ENCODE data around the gene TUT4. TPM values are rescaled to one million over a fixed set of nuclear protein-coding genes. Genes with fewer than 3 reads are reported as not detected.

Gene TUT4
- total RNA-seq, 1 donor from 2014 or later = 40.9 TPM

DNA sequence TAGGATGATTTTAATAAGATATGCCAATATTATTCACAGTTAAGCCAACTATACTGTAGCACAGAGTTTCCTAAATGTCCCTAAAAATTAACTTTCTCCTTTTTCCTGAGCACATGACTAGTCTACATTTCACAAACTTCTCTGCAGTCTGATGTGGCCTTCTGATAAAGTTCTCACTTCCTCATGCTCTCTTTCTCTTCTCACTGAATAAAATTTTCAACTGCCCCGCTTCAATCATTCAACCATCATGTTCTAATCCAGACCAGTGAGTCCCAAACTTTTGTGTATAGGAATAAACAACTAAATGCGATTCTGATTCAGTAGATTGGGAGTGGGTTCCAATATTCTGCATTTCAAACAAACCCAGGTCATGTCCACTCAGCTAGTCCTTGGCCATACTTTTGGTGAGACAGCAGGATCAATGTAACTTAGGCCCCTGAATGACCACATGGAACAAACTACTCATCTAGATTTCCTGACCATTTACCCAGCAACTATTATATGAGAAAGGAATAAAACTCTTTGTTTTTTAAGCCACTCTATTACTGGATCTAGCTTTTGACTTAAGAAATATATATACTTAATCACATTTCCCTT, 20.1 kb downstream of the TUT4 start:
- Mint-ChIP-seq H3K4me1 (ENCODE audit: low read depth) (peaks cover 6% of the 10 kb centered on the region), H3K27ac (ENCODE audit: unreplicated experiment) (no peak overlapping the region), H3K36me3 (ENCODE audit: low read depth) (peaks cover 9% of the 10 kb centered on the region), H3K27me3 (ENCODE audit: low read depth) (no peaks in the 10 kb centered on the region), H3K4me3 (ENCODE audit: unreplicated experiment) (no peak overlapping the region), H3K9me3 (ENCODE audit: low read depth) (peaks cover 16% of the 10 kb centered on the region)
- TF ChIP-seq, protein P1, sequence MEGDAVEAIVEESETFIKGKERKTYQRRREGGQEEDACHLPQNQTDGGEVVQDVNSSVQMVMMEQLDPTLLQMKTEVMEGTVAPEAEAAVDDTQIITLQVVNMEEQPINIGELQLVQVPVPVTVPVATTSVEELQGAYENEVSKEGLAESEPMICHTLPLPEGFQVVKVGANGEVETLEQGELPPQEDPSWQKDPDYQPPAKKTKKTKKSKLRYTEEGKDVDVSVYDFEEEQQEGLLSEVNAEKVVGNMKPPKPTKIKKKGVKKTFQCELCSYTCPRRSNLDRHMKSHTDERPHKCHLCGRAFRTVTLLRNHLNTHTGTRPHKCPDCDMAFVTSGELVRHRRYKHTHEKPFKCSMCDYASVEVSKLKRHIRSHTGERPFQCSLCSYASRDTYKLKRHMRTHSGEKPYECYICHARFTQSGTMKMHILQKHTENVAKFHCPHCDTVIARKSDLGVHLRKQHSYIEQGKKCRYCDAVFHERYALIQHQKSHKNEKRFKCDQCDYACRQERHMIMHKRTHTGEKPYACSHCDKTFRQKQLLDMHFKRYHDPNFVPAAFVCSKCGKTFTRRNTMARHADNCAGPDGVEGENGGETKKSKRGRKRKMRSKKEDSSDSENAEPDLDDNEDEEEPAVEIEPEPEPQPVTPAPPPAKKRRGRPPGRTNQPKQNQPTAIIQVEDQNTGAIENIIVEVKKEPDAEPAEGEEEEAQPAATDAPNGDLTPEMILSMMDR (IDR thresholded peaks at IDR 0.05) = no peak
- DNase-seq (ENCODE audit: low spot score) = no peak

DNA sequence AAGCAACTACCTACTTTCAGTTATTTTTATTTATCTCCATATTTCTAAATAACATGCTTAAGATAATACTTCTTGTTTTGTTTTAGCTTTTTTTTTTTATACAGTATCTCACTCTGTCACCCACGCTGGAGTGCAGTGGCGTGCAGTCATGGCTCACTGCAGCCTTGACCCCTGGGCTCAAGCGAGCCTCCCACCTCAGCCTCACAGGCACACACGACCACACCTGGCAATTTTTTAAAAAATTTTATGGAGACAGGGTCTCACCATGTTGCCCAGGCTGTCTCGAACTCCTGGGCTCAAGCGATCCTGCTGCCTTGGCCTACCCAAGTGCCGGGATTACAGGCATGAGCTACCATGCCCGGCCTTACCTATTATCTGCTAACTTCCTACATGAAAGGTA, 20.6 kb downstream of the TUT4 start:
- peaks cover 16% of the 10 kb centered on the region for H3K9me3 Mint-ChIP-seq (ENCODE audit: low read depth)
- TF ChIP-seq, protein P1 (IDR thresholded peaks at IDR 0.05) = no peak
- H3K36me3 Mint-ChIP-seq (ENCODE audit: low read depth) = peaks cover 7% of the 10 kb centered on the region
- no peak overlapping the region for H3K4me3 Mint-ChIP-seq (ENCODE audit: unreplicated experiment)
- peaks cover 6% of the 10 kb centered on the region for H3K4me1 Mint-ChIP-seq (ENCODE audit: low read depth)
- no peak for DNase-seq (ENCODE audit: low spot score)
- H3K27me3 Mint-ChIP-seq (ENCODE audit: low read depth) = no peaks in the 10 kb centered on the region
- no peak overlapping the region for H3K27ac Mint-ChIP-seq (ENCODE audit: unreplicated experiment)

DNA sequence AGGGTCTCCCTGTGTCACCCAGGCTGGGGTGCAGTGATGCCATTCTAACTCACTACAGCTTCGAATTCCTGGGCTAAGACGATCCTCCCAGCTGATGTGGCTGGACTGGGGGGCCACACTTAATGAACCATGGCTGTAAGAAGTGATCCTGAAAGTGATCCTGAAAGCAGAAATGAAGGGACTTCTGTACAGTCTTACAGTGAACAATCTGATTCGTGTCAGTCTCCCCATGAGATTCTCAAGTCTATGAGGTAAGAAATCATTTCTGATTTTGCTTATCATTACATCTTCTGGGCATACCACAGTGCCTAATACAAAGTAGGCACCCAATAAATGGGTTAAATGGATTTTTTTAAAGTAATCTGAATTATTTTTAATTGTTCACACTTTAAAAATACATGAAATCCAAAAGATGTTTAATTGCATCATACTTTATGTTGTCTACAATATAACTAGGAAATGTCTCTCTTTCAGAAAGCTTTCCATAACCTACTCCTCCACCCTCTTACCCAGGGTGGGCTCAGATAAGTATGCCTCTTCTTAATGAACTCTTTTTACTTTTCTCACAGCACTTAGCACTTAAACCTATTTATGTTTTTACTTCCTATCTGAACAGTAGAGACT, 21.5 kb downstream of the TUT4 start:
- DNase-seq (ENCODE audit: low spot score) = no peak
- TF ChIP-seq, protein P1 (IDR thresholded peaks at IDR 0.05) = no peak
- Mint-ChIP-seq H3K9me3 (ENCODE audit: low read depth) (peaks cover 16% of the 10 kb centered on the region), H3K4me1 (ENCODE audit: low read depth) (peaks cover 6% of the 10 kb centered on the region), H3K27ac (ENCODE audit: unreplicated experiment) (no peak overlapping the region), H3K36me3 (ENCODE audit: low read depth) (peaks cover 7% of the 10 kb centered on the region), H3K27me3 (ENCODE audit: low read depth) (no peaks in the 10 kb centered on the region), H3K4me3 (ENCODE audit: unreplicated experiment) (no peak overlapping the region)

DNA sequence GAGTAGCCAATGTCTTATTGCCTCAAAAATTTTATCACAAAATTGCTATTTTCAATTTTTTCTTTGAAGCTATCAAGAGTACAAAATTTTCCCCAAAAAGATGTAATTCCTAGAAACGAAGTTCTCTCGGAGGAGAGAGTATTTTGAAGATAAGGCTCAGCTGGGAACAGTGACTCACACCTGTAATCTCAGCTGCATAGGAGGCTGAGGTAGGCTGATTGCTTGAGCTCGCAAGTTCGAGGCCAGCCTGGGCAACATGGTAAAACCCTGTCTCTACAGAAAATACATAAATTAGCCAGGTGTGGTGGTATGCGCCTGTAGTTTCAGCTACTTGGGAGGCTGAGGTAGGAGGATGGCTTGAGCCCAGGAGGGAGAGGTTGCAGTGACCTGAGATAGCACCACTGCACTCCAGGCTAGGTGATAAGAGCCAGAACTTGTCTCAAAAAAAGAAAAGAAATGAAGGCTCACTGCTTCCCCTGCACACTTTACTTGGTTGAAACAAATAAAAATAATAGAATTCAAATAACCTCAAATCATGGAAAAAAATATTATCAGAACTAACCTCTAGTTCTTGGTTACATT, 22.2 kb downstream of the TUT4 start:
- Mint-ChIP-seq H3K9me3 (ENCODE audit: low read depth) (peaks cover 13% of the 10 kb centered on the region), H3K27me3 (ENCODE audit: low read depth) (no peaks in the 10 kb centered on the region), H3K27ac (ENCODE audit: unreplicated experiment) (no peak overlapping the region), H3K4me3 (ENCODE audit: unreplicated experiment) (no peak overlapping the region), H3K36me3 (ENCODE audit: low read depth) (peaks cover 9% of the 10 kb centered on the region), H3K4me1 (ENCODE audit: low read depth) (peaks cover 6% of the 10 kb centered on the region)
- no peak for DNase-seq (ENCODE audit: low spot score)
- TF ChIP-seq, protein P1 (IDR thresholded peaks at IDR 0.05) = no peak

DNA sequence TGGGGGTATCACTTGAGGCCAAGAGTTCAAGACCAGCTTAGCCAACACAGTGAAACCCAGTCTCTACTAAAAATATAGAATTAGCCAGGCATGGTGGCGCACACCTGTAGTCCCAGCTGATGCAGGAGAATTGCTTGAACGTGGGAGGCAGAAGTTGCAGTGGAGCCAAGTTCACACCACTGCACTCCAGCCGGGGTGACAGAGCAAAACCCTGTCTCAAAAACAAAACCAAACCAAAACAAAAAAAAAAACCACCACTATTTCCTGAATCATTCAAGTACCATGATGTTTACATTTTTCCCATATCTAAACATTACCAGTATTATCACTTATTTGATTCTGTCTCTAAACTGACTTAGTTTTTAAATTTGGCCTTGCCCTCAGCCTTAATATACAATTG, 29.5 kb downstream of the TUT4 start:
- H3K27me3 Mint-ChIP-seq (ENCODE audit: low read depth) = no peaks in the 10 kb centered on the region
- TF ChIP-seq, protein P1 (IDR thresholded peaks at IDR 0.05) = no peak
- peaks cover 6% of the 10 kb centered on the region for H3K36me3 Mint-ChIP-seq (ENCODE audit: low read depth)
- no peak for DNase-seq (ENCODE audit: low spot score)
- H3K4me1 Mint-ChIP-seq (ENCODE audit: low read depth) = peaks cover 15% of the 10 kb centered on the region
- H3K27ac Mint-ChIP-seq (ENCODE audit: unreplicated experiment) = peak overlapping the region; percentile 41
- H3K4me3 Mint-ChIP-seq (ENCODE audit: unreplicated experiment) = no peak overlapping the region
- no peaks in the 10 kb centered on the region for H3K9me3 Mint-ChIP-seq (ENCODE audit: low read depth)
